AG10803 (cell line): ENCODE measurements around the gene NAA30.

Experiments
- DNase-seq: peaks from one replicate; pipeline ENCODE4 v3.0.0; 2010; ENCODE audit warnings: low read depth
- H3K4me3 ChIP-seq: 2 replicates; pipeline ENCODE4 v1.5.1; 2011; ENCODE audit warnings: mild to moderate bottlenecking, low read length, control low read depth
- TF ChIP-seq, protein P1 (sequence below): conservative IDR thresholded peaks from 2 replicates; pipeline ENCODE4 v1.5.1; 2011; ENCODE audit warnings: mild to moderate bottlenecking, low read length, control low read depth, inconsistent platforms

NAA30 gene

DNA sequence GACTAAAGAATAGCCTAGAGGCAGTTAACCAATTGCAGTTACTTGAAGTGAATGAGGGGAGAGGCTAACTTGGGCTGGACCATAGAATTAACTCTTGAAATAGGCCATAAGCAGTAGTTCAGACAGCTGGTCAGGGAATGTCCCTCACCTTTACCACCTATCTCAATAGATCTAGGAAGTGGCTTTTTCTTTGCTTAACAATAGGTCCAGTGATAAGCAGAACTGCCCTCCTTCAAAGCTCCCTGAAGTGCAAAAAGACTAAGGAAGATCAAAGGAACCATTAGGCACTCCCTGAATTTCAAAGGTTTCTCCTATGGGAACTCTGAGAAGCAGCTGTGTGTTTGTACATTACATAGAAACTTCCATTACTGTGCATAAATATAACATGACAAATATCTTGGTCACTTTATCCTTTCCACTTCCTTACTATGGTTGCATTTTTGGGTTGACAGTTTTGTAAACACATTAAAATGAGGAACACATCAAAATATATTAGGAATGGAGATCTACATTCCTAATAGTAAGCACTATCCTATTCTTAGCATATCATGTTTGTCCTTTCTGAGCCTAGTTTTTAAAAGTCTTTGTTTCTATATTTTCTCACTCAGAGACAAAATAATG is 7.2 kb upstream of the NAA30 start:
- no peak for DNase-seq
- TF ChIP-seq, protein P1, sequence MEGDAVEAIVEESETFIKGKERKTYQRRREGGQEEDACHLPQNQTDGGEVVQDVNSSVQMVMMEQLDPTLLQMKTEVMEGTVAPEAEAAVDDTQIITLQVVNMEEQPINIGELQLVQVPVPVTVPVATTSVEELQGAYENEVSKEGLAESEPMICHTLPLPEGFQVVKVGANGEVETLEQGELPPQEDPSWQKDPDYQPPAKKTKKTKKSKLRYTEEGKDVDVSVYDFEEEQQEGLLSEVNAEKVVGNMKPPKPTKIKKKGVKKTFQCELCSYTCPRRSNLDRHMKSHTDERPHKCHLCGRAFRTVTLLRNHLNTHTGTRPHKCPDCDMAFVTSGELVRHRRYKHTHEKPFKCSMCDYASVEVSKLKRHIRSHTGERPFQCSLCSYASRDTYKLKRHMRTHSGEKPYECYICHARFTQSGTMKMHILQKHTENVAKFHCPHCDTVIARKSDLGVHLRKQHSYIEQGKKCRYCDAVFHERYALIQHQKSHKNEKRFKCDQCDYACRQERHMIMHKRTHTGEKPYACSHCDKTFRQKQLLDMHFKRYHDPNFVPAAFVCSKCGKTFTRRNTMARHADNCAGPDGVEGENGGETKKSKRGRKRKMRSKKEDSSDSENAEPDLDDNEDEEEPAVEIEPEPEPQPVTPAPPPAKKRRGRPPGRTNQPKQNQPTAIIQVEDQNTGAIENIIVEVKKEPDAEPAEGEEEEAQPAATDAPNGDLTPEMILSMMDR, result no peak
- H3K4me3 ChIP-seq, result no peak overlapping the region

DNA sequence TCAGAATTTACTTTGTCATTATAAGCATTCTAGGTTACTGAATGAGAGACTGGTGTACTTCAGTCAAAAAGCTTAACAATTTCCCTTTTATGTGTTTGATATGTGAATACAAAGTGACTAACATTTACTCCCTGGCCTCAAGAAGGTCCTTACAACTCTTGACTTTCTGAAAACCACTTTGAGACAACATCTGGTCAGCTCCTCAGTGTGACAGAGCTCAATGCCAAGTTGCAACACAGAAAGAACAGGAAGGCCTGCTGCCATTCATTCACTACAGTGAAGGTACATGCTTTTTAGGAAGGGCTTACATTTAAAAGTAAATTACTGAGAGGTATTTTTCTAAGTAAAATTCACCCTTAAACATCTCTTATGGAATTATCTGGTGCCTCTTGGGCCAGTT is 2.3 kb upstream of the NAA30 start:
- H3K4me3 ChIP-seq, result no peak overlapping the region
- TF ChIP-seq, protein P1, result no peak
- DNase-seq, result peak; percentile 16

- TF ChIP-seq, protein P1, result no peak
- H3K4me3 ChIP-seq, result peak overlapping the region; percentile 77
- DNase-seq, result no peak
Measured at GRCh38 chr14:57389646-57390036, 745 bp upstream of the NAA30 start.

GRCh38 chr14:57390806-57391516 is 575 bp downstream of the NAA30 start:
- peak; percentile 28 for DNase-seq
- TF ChIP-seq, protein P1, result no peak
- peak overlapping the region; percentile 77 for H3K4me3 ChIP-seq

DNA sequence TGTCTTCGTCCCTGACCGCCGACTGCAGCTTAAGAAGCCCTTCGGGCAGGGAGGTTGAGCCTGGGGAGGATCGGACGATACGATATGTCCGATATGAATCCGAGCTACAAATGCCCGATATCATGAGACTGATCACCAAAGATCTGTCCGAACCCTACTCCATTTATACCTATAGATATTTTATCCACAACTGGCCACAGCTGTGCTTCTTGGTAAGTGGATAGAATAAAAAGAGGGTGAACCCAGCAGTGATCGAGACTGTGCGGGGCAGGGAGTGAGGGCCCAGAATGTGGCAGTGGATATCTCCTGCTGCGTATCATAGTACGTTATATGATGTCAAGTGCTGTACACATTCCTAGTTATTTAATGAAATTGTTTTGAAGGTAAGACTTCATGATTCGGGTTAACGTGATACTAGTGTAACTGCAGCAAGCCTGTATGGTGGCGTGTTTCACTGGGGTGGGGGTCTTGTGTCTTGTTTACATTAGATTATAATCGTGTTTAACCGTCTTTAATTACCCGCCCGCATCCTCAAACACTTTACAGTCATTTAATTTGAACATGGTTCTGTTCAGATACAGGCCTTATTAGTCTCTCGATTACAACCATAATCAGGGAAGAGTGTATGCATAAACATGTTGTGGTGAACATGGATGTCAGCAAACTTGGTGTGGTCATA is 1.3 kb downstream of the NAA30 start:
- no peak for DNase-seq
- TF ChIP-seq, protein P1, result no peak
- H3K4me3 ChIP-seq, result peak overlapping the region; percentile 77

DNA sequence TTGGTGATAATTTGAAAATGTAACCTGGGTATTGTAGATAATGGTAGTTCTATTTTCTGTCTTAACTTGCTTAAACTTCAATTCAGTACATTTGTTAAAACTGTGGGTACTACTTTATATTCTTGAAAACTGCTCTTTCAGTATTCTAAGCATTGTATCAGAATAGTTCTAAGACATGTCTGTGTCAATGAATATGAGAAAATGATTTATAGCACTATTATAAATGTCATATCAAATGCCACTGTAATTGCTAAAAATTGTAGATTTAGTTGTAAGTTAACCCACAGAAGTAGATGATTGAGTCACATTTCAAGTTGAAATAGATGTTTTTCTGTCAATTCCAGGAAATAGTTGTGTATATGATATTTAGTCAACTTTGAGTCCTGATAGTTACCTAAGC is 2.4 kb downstream of the NAA30 start:
- H3K4me3 ChIP-seq, result no peak overlapping the region; the same call in 1 of the 2 replicates
- TF ChIP-seq, protein P1, result no peak
- DNase-seq, result no peak
